ENCODE data around the gene PGBD2. TPM values are rescaled to one million over a fixed set of nuclear protein-coding genes. Genes with fewer than 3 reads are reported as not detected.
"Not testable (repeated sequence)": the region's sequence is repeated elsewhere in the genome, so short reads cannot be mapped to it uniquely, and the experiment has no call there.

PGBD2 gene
- total RNA-seq, 4 donors from 2014 or later = 0.22 to 2.8 (median 2.0) TPM

- ATAC-seq = peak in 1 of 2 donors; percentile 53
- TF ChIP-seq POLR2A (IDR thresholded peaks at IDR 0.05) (no peak), CTCF (IDR thresholded peaks at IDR 0.05 in 4 of 5, conservative IDR thresholded peaks at IDR 0.05 in 1 of 5) (peak in 4 of 5 experiments; percentile 32 to 63 (median 40))
- intact Hi-C loops (cut with DNase I; ENCODE audit: low total_unique reads) = no loop called here
- no peak for DNase-seq
- Histone ChIP-seq H3K36me3 (no peaks in the 10 kb centered on the region), H3K9me3 (no peaks in the 10 kb centered on the region), H3K4me3 (no peak overlapping the region), H3K4me1 (no peaks in the 10 kb centered on the region), H3K27ac (no peak overlapping the region), H3K27me3 (no peaks in the 10 kb centered on the region)
- in situ Hi-C loops (cut with MboI; ENCODE audit: low sequenced_read_pairs in 4 of 4) = no loop called here
These were observed 18.9 kb downstream of the PGBD2 start for GRCh38 chr1:248924696-248925532.

- H3K27ac ChIP-seq; H3K9me3 ChIP-seq; H3K27me3 ChIP-seq; H3K4me3 ChIP-seq; H3K4me1 ChIP-seq; DNase-seq; intact Hi-C loops (cut with DNase I; ENCODE audit: low total_unique reads); ATAC-seq; in situ Hi-C loops (cut with MboI; ENCODE audit: low sequenced_read_pairs in 4 of 4); H3K36me3 ChIP-seq: not testable (repeated sequence)
These were observed 19.8 kb downstream of the PGBD2 start for GRCh38 chr1:248925859-248926258.

GRCh38 chr1:248926401-248927182 is 20.6 kb downstream of the PGBD2 start:
- DNase-seq (no peak), ATAC-seq (no peak)
- Histone ChIP-seq H3K4me3 (no peak overlapping the region), H3K36me3 (no peaks in the 10 kb centered on the region), H3K27me3 (no peaks in the 10 kb centered on the region), H3K27ac (no peak overlapping the region), H3K4me1 (no peaks in the 10 kb centered on the region), H3K9me3 (no peaks in the 10 kb centered on the region)
- no peak for TF ChIP-seq CTCF (IDR thresholded peaks at IDR 0.05 in 4 of 5, conservative IDR thresholded peaks at IDR 0.05 in 1 of 5)
- no peak for TF ChIP-seq POLR2A (IDR thresholded peaks at IDR 0.05)
- in situ Hi-C loops (cut with MboI; ENCODE audit: low sequenced_read_pairs in 4 of 4) (no loop called here), intact Hi-C loops (cut with DNase I; ENCODE audit: low total_unique reads) (no loop called here)

- ATAC-seq; H3K27ac ChIP-seq; H3K4me3 ChIP-seq; intact Hi-C loops (cut with DNase I; ENCODE audit: low total_unique reads); H3K4me1 ChIP-seq; in situ Hi-C loops (cut with MboI; ENCODE audit: low sequenced_read_pairs in 4 of 4); DNase-seq; H3K9me3 ChIP-seq; H3K36me3 ChIP-seq; H3K27me3 ChIP-seq: not testable (repeated sequence)
These were observed 21.2 kb downstream of the PGBD2 start for GRCh38 chr1:248927283-248927682.

- H3K27me3 ChIP-seq; H3K4me3 ChIP-seq; intact Hi-C loops (cut with DNase I; ENCODE audit: low total_unique reads); in situ Hi-C loops (cut with MboI; ENCODE audit: low sequenced_read_pairs in 4 of 4); H3K36me3 ChIP-seq; H3K9me3 ChIP-seq; H3K4me1 ChIP-seq; DNase-seq; ATAC-seq; H3K27ac ChIP-seq: not testable (repeated sequence)
These were observed 22.1 kb downstream of the PGBD2 start for GRCh38 chr1:248928122-248928521.

GRCh38 chr1:248930037-248930436 is 24.0 kb downstream of the PGBD2 start:
- DNase-seq; H3K9me3 ChIP-seq; H3K27ac ChIP-seq; H3K4me1 ChIP-seq; ATAC-seq; in situ Hi-C loops (cut with MboI; ENCODE audit: low sequenced_read_pairs in 4 of 4); H3K4me3 ChIP-seq; H3K36me3 ChIP-seq; H3K27me3 ChIP-seq; intact Hi-C loops (cut with DNase I; ENCODE audit: low total_unique reads): not testable (repeated sequence)

- H3K4me1 ChIP-seq; DNase-seq; H3K4me3 ChIP-seq; ATAC-seq; intact Hi-C loops (cut with DNase I; ENCODE audit: low total_unique reads); H3K27me3 ChIP-seq; H3K36me3 ChIP-seq; H3K9me3 ChIP-seq; H3K27ac ChIP-seq; in situ Hi-C loops (cut with MboI; ENCODE audit: low sequenced_read_pairs in 4 of 4): not testable (repeated sequence)
These were observed 32.3 kb downstream of the PGBD2 start for GRCh38 chr1:248938173-248938809.

- in situ Hi-C loops (cut with MboI; ENCODE audit: low sequenced_read_pairs in 4 of 4); H3K4me3 ChIP-seq; ATAC-seq; H3K36me3 ChIP-seq; H3K9me3 ChIP-seq; H3K27me3 ChIP-seq; intact Hi-C loops (cut with DNase I; ENCODE audit: low total_unique reads); H3K4me1 ChIP-seq: not testable (repeated sequence)
- H3K27ac ChIP-seq = peak overlapping the region in 1 of 4 donors; percentile 44
- peak in 1 of 2 donors; percentile 73 for DNase-seq
These were observed 38.3 kb downstream of the PGBD2 start for GRCh38 chr1:248944134-248944999.
